Neural progenitor cell (in vitro differentiated cells): ENCODE results near the gene TMEM114. TPM values are rescaled to one million over a fixed set of nuclear protein-coding genes. Genes with fewer than 3 reads are reported as not detected.

Experiments
- DNase-seq: peaks from one replicate; pipeline ENCODE4 v3.0.0-alpha.2; 2016; ENCODE audit warnings: low spot score
- H2AFZ ChIP-seq: fragments of 200-600 bp; sonication (generic); replicated peaks from 2 replicates; pipeline ENCODE4 v1.6.1; 2016; ENCODE audit warnings: antibody characterized with exemption
- H3F3A ChIP-seq: fragments of 200-600 bp; sonication (generic); 2 replicates; pipeline ENCODE4 v1.6.1; 2016; ENCODE audit warnings: antibody characterized with exemption, low read depth
- H3K27ac ChIP-seq: fragments of 200-600 bp; sonication (generic); 2 replicates; pipeline ENCODE4 v1.5.1; 2016; ENCODE audit warnings: mild to moderate bottlenecking
- H3K27me3 ChIP-seq: fragments of 200-600 bp; sonication (generic); 2 replicates; pipeline ENCODE4 v1.6.1; 2016; ENCODE audit warnings: mild to moderate bottlenecking, moderate library complexity
- H3K36me3 ChIP-seq: fragments of 200-600 bp; sonication (generic); 2 replicates; pipeline ENCODE4 v1.5.1; 2016
- H3K4me1 ChIP-seq: fragments of 200-600 bp; sonication (generic); 2 replicates; pipeline ENCODE4 v1.6.1; 2016; ENCODE audit warnings: mixed run types
- H3K4me2 ChIP-seq: fragments of 200-600 bp; sonication (generic); 2 replicates; pipeline ENCODE4 v1.6.1; 2016
- H3K4me3 ChIP-seq: fragments of 200-600 bp; sonication (generic); 2 replicates; pipeline ENCODE4 v1.5.1; 2016
- H3K79me2 ChIP-seq: fragments of 200-600 bp; sonication (generic); 2 replicates; pipeline ENCODE4 v1.6.1; 2016; ENCODE audit warnings: low read depth
- H3K9ac ChIP-seq: fragments of 200-600 bp; sonication (generic); 2 replicates; pipeline ENCODE4 v1.6.1; 2016
- H3K9me3 ChIP-seq: fragments of 200-600 bp; sonication (generic); 2 replicates; pipeline ENCODE4 v1.5.1; 2016; ENCODE audit warnings: low read depth
- H4K20me1 ChIP-seq: fragments of 200-600 bp; sonication (generic); 2 replicates; pipeline ENCODE4 v1.6.1; 2016; ENCODE audit warnings: low read depth
- H3K27ac Mint-ChIP-seq: 3 replicates; pipeline ENCODE4 v1.8.0; 2021; ENCODE audit warnings: mixed read lengths
- H3K27me3 Mint-ChIP-seq: 2 replicates; pipeline ENCODE4 v1.8.0; 2022; ENCODE audit warnings: low read depth, mild to moderate bottlenecking, inconsistent platforms, moderate library complexity, mixed read lengths; ENCODE audit not compliant: insufficient read depth
- H3K36me3 Mint-ChIP-seq: 3 replicates; pipeline ENCODE4 v1.8.0; 2021; ENCODE audit warnings: mixed read lengths
- H3K4me1 Mint-ChIP-seq: 3 replicates; pipeline ENCODE4 v1.8.0; 2021; ENCODE audit warnings: mixed read lengths
- H3K4me3 Mint-ChIP-seq: 3 replicates; pipeline ENCODE4 v1.8.0; 2021; ENCODE audit warnings: mild to moderate bottlenecking, moderate library complexity, mixed read lengths
- H3K9me3 Mint-ChIP-seq: 3 replicates; pipeline ENCODE4 v1.8.0; 2020; ENCODE audit warnings: mixed read lengths
- CTCF ChIP-seq: fragments of 200-600 bp; sonication (generic); IDR thresholded peaks from 2 replicates; pipeline ENCODE4 v1.5.1; 2017; ENCODE audit warnings: antibody characterized with exemption, mild to moderate bottlenecking
- EZH2 ChIP-seq: fragments of 200-600 bp; sonication (generic); IDR thresholded peaks from 2 replicates; pipeline ENCODE4 v1.6.1; 2017; ENCODE audit warnings: antibody characterized with exemption, mild to moderate bottlenecking, moderate library complexity
- EZH2phosphoT487 ChIP-seq: fragments of 200-600 bp; sonication (generic); IDR thresholded peaks from 2 replicates; pipeline ENCODE4 v1.6.1; 2017; ENCODE audit warnings: antibody characterized with exemption
- total RNA-seq: library from RNA; depleted of rRNA; stranded (reverse); fragments of >200 nt; gene quantifications from 2 replicates; pipeline ENCODE4 v1.2.3, GENCODE V29; 2015; ENCODE audit warnings: low replicate concordance

TMEM114 gene
- total RNA-seq, 1 donor from 2014 or later = not detected

- H3K27ac Mint-ChIP-seq = peak overlapping the region; percentile 39
- TF ChIP-seq CTCF (no peak), EZH2phosphoT487 (no peak), EZH2 (no peak)
- H3K27me3 Mint-ChIP-seq = peaks cover 22% of the 10 kb centered on the region
- H3K9me3 ChIP-seq = no peaks in the 10 kb centered on the region
- no peaks in the 10 kb centered on the region for H3K4me1 ChIP-seq
- no peaks in the 10 kb centered on the region for H3K36me3 Mint-ChIP-seq
- no peak overlapping the region for H3K4me3 ChIP-seq
- H3K4me1 Mint-ChIP-seq = peaks cover 13% of the 10 kb centered on the region
- H3K9me3 Mint-ChIP-seq = no peaks in the 10 kb centered on the region
- no peaks in the 10 kb centered on the region for H3K36me3 ChIP-seq
- no peak overlapping the region for H3K4me2 ChIP-seq
- H2AFZ ChIP-seq = no peak overlapping the region
- no peak overlapping the region for H3K27ac ChIP-seq
- no peaks in the 10 kb centered on the region for H3K27me3 ChIP-seq
- no peaks in the 10 kb centered on the region for H3K79me2 ChIP-seq
- no peaks in the 10 kb centered on the region for H4K20me1 ChIP-seq
- DNase-seq = no peak
- H3K4me3 Mint-ChIP-seq = no peak overlapping the region
- no peak overlapping the region for H3K9ac ChIP-seq
- H3F3A ChIP-seq = no peaks in the 10 kb centered on the region
Observed at GRCh38 chr16:8579559-8579958, 10.8 kb downstream of the TMEM114 start.

GRCh38 chr16:8577678-8578304 lies 12.5 kb downstream of the TMEM114 start:
- no peaks in the 10 kb centered on the region for H3K36me3 ChIP-seq
- Mint-ChIP-seq H3K27ac (peak overlapping the region; percentile 59), H3K36me3 (no peaks in the 10 kb centered on the region), H3K4me1 (peaks cover 16% of the 10 kb centered on the region), H3K27me3 (peaks cover 22% of the 10 kb centered on the region), H3K4me3 (no peak overlapping the region), H3K9me3 (no peaks in the 10 kb centered on the region)
- no peaks in the 10 kb centered on the region for H3K9me3 ChIP-seq
- TF ChIP-seq EZH2phosphoT487 = no peak
- TF ChIP-seq CTCF = no peak
- TF ChIP-seq EZH2 = no peak
- H3F3A ChIP-seq = no peaks in the 10 kb centered on the region
- H2AFZ ChIP-seq = no peak overlapping the region
- no peaks in the 10 kb centered on the region for H3K4me1 ChIP-seq
- H3K4me2 ChIP-seq = no peak overlapping the region
- H3K9ac ChIP-seq = no peak overlapping the region
- no peaks in the 10 kb centered on the region for H4K20me1 ChIP-seq
- DNase-seq = no peak
- H3K27me3 ChIP-seq = no peaks in the 10 kb centered on the region
- no peaks in the 10 kb centered on the region for H3K79me2 ChIP-seq
- no peak overlapping the region for H3K27ac ChIP-seq
- no peak overlapping the region for H3K4me3 ChIP-seq

DNA sequence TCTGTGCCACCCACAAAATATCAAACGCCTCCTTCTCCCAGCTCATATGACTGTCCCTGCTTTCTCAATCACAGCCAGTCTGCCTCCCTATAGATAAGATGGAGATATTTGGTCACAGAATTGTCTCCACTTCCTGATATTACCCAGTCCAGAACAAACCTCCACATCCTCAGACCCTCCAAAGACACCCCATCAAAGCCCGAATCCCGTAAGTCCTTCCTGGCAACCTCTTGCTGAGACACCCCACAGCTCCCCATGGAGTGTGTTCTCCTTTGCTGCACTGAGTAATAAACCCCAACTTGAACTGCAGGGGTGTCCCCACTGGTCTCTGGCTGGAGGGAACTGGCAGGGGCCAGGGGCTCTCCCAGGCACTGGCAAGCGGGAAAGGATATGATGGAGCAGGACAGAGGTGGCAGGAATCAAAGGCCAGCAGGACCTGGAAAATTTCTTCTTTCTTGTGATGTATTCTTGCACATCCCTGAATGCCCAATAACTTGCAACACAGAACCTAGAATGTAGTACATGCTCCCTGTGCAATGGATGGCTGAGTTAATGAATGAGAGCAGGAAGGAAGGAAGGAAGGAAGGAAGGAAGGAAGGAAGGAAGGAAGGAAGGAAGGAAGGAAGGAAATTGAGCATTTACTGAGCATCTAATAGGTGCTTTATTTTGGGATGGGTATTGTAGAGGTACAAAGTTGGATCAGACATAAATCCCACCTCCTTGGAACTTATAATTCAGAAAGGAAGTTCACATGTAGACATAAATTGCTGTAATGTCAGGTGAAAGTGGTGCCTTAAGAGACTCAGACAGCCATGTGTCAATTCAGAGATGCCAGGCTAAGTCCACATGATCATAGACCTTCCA lies 13.9 kb downstream of the TMEM114 start:
- no peaks in the 10 kb centered on the region for H3K9me3 ChIP-seq
- no peaks in the 10 kb centered on the region for H3F3A ChIP-seq
- H3K4me2 ChIP-seq = no peak overlapping the region
- no peaks in the 10 kb centered on the region for H3K9me3 Mint-ChIP-seq
- no peak for DNase-seq
- no peak overlapping the region for H3K27ac Mint-ChIP-seq
- no peak overlapping the region for H3K27ac ChIP-seq
- H2AFZ ChIP-seq = no peak overlapping the region
- H3K4me1 Mint-ChIP-seq = peaks cover 22% of the 10 kb centered on the region
- H4K20me1 ChIP-seq = no peaks in the 10 kb centered on the region
- H3K27me3 Mint-ChIP-seq = peaks cover 17% of the 10 kb centered on the region
- peaks cover 10% of the 10 kb centered on the region for H3K4me1 ChIP-seq
- H3K36me3 Mint-ChIP-seq = no peaks in the 10 kb centered on the region
- H3K9ac ChIP-seq = no peak overlapping the region
- no peak overlapping the region for H3K4me3 Mint-ChIP-seq
- TF ChIP-seq CTCF (no peak), EZH2phosphoT487 (no peak), EZH2 (no peak)
- H3K27me3 ChIP-seq = no peaks in the 10 kb centered on the region
- H3K79me2 ChIP-seq = no peaks in the 10 kb centered on the region
- no peak overlapping the region for H3K4me3 ChIP-seq
- no peaks in the 10 kb centered on the region for H3K36me3 ChIP-seq
